ENCODE results near the gene PSKH1.

DNA sequence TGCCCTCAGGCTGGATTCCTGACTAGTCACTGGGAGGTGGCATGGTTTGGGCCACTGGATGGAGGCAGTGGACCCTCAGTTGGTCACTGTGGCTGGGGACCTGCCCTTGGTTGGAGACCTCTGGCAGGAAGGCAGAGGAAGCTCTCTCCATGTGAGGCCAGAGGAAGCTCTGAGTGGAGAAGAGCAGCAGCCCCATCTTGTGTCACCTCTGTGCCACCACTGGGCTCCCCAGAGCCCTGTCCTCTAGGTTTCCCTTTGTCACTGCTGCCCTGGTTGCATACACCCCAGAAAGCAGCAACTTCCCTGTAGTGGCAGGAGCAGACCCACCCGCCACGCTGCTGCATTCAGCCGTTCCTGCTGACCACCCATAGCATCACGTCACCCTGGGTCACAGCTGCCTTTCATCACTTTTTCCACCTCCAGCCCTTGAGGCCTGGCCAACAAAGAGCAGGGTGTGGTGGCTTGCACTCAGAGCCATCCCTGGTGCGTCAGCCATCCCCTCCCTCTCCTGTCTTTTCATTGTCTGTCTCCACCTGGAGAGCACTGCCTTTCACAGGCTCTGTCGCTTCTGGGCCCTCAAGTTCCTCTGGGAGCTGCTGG is 26.7 kb downstream of the PSKH1 start:
- TF ChIP-seq JUND (IDR thresholded peaks at IDR 0.05) (no peak), SP1 (IDR thresholded peaks at IDR 0.05) (no peak), RAD21 (IDR thresholded peaks at IDR 0.05) (no peak), NR2F2 (IDR thresholded peaks at IDR 0.05) (no peak), EGR1 (IDR thresholded peaks at IDR 0.05; ENCODE audit: low read depth in 2 of 2) (no peak), YY1 (IDR thresholded peaks at IDR 0.05) (no peak), GABPA (IDR thresholded peaks at IDR 0.05 in 1 of 2, conservative IDR thresholded peaks at IDR 0.05 in 1 of 2) (no peak), FOXA1 (IDR thresholded peaks at IDR 0.05) (no peak), TAF1 (conservative IDR thresholded peaks at IDR 0.05) (no peak)
- TF ChIP-seq, protein P1, sequence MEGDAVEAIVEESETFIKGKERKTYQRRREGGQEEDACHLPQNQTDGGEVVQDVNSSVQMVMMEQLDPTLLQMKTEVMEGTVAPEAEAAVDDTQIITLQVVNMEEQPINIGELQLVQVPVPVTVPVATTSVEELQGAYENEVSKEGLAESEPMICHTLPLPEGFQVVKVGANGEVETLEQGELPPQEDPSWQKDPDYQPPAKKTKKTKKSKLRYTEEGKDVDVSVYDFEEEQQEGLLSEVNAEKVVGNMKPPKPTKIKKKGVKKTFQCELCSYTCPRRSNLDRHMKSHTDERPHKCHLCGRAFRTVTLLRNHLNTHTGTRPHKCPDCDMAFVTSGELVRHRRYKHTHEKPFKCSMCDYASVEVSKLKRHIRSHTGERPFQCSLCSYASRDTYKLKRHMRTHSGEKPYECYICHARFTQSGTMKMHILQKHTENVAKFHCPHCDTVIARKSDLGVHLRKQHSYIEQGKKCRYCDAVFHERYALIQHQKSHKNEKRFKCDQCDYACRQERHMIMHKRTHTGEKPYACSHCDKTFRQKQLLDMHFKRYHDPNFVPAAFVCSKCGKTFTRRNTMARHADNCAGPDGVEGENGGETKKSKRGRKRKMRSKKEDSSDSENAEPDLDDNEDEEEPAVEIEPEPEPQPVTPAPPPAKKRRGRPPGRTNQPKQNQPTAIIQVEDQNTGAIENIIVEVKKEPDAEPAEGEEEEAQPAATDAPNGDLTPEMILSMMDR (IDR thresholded peaks at IDR 0.05; ENCODE audit: low read depth, low read length, missing input control) = no peak
- TF ChIP-seq, protein P2, sequence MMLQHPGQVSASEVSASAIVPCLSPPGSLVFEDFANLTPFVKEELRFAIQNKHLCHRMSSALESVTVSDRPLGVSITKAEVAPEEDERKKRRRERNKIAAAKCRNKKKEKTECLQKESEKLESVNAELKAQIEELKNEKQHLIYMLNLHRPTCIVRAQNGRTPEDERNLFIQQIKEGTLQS (IDR thresholded peaks at IDR 0.05) = no peak
- TF ChIP-seq, protein P3, sequence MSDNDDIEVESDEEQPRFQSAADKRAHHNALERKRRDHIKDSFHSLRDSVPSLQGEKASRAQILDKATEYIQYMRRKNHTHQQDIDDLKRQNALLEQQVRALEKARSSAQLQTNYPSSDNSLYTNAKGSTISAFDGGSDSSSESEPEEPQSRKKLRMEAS (IDR thresholded peaks at IDR 0.05) = no peak
- TF ChIP-seq, protein P4, sequence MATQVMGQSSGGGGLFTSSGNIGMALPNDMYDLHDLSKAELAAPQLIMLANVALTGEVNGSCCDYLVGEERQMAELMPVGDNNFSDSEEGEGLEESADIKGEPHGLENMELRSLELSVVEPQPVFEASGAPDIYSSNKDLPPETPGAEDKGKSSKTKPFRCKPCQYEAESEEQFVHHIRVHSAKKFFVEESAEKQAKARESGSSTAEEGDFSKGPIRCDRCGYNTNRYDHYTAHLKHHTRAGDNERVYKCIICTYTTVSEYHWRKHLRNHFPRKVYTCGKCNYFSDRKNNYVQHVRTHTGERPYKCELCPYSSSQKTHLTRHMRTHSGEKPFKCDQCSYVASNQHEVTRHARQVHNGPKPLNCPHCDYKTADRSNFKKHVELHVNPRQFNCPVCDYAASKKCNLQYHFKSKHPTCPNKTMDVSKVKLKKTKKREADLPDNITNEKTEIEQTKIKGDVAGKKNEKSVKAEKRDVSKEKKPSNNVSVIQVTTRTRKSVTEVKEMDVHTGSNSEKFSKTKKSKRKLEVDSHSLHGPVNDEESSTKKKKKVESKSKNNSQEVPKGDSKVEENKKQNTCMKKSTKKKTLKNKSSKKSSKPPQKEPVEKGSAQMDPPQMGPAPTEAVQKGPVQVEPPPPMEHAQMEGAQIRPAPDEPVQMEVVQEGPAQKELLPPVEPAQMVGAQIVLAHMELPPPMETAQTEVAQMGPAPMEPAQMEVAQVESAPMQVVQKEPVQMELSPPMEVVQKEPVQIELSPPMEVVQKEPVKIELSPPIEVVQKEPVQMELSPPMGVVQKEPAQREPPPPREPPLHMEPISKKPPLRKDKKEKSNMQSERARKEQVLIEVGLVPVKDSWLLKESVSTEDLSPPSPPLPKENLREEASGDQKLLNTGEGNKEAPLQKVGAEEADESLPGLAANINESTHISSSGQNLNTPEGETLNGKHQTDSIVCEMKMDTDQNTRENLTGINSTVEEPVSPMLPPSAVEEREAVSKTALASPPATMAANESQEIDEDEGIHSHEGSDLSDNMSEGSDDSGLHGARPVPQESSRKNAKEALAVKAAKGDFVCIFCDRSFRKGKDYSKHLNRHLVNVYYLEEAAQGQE (IDR thresholded peaks at IDR 0.05) = no peak
- TF ChIP-seq, protein P5, sequence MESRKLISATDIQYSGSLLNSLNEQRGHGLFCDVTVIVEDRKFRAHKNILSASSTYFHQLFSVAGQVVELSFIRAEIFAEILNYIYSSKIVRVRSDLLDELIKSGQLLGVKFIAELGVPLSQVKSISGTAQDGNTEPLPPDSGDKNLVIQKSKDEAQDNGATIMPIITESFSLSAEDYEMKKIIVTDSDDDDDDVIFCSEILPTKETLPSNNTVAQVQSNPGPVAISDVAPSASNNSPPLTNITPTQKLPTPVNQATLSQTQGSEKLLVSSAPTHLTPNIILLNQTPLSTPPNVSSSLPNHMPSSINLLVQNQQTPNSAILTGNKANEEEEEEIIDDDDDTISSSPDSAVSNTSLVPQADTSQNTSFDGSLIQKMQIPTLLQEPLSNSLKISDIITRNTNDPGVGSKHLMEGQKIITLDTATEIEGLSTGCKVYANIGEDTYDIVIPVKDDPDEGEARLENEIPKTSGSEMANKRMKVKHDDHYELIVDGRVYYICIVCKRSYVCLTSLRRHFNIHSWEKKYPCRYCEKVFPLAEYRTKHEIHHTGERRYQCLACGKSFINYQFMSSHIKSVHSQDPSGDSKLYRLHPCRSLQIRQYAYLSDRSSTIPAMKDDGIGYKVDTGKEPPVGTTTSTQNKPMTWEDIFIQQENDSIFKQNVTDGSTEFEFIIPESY (IDR thresholded peaks at IDR 0.05) = no peak

All from liver (tissue), 3 donors.